T-helper 2 cell treated with Interferon-gamma antibody and Interleukin-4, amounts not matched to agents 100 ng/mL and 5 ng/mL, for 36 hours (primary cell): ENCODE measurements around the gene KIF16B. TPM values are rescaled to one million over a fixed set of nuclear protein-coding genes. Genes with fewer than 3 reads are reported as not detected.

ENCODE experiments used
- intact Hi-C: fragments of 100-400 bp; cut with micrococcal nuclease; formaldehyde crosslinking; loops from one replicate; pipeline ENCODE4 v1.15.1; 2023
- total RNA-seq: library from RNA; stranded (reverse); gene quantifications from 2 replicates; pipeline ENCODE4 v1.2.3, GENCODE V29; 2022

The KIF16B gene
- total RNA-seq, 1 donor from 2014 or later, result 8.0 TPM

GRCh38 chr20:16560216-16560615 is 13.0 kb downstream of the KIF16B start:
- intact Hi-C loops, result no loop called here

- intact Hi-C loops, result no loop called here
These were observed 16.9 kb downstream of the KIF16B start for GRCh38 chr20:16556301-16556700.

GRCh38 chr20:16555754-16556153 is 17.5 kb downstream of the KIF16B start:
- intact Hi-C loops, result no loop called here

- intact Hi-C loops, result no loop called here
These were observed 18.3 kb downstream of the KIF16B start for GRCh38 chr20:16554766-16555543.

- intact Hi-C loops, result no loop called here
These were observed 19.6 kb downstream of the KIF16B start for GRCh38 chr20:16553684-16554083.

GRCh38 chr20:16553101-16553500 is 20.1 kb downstream of the KIF16B start:
- intact Hi-C loops, result no loop called here

- intact Hi-C loops, result no loop called here
These were observed 21.2 kb downstream of the KIF16B start for GRCh38 chr20:16552015-16552414.

GRCh38 chr20:16551607-16552006 is 21.6 kb downstream of the KIF16B start:
- intact Hi-C loops, result no loop called here

GRCh38 chr20:16548068-16548672 is 25.1 kb downstream of the KIF16B start:
- intact Hi-C loops, result no loop called here

- intact Hi-C loops, result no loop called here
These were observed 28.3 kb downstream of the KIF16B start for GRCh38 chr20:16544949-16545348.

GRCh38 chr20:16542477-16542876 is 30.8 kb downstream of the KIF16B start:
- intact Hi-C loops, result no loop called here

- intact Hi-C loops, result no loop called here
These were observed 31.4 kb downstream of the KIF16B start for GRCh38 chr20:16541878-16542277.

GRCh38 chr20:16541226-16541625 is 32.0 kb downstream of the KIF16B start:
- intact Hi-C loops, result no loop called here

- intact Hi-C loops, result no loop called here
These were observed 33.8 kb downstream of the KIF16B start for GRCh38 chr20:16539280-16540021.

- intact Hi-C loops, result no loop called here
These were observed 34.5 kb downstream of the KIF16B start for GRCh38 chr20:16538779-16539178.

GRCh38 chr20:16537918-16538317 is 35.3 kb downstream of the KIF16B start:
- intact Hi-C loops, result no loop called here

GRCh38 chr20:16537025-16537665 is 36.1 kb downstream of the KIF16B start:
- intact Hi-C loops, result no loop called here

- intact Hi-C loops, result no loop called here
These were observed 38.0 kb downstream of the KIF16B start for GRCh38 chr20:16535277-16535676.

GRCh38 chr20:16533502-16533901 is 39.7 kb downstream of the KIF16B start:
- intact Hi-C loops, result no loop called here

- intact Hi-C loops, result no loop called here
These were observed 41.8 kb downstream of the KIF16B start for GRCh38 chr20:16531485-16531884.

GRCh38 chr20:16530201-16530681 is 43.0 kb downstream of the KIF16B start:
- intact Hi-C loops, result no loop called here

- intact Hi-C loops, result no loop called here
These were observed 45.2 kb downstream of the KIF16B start for GRCh38 chr20:16528078-16528477.
